IgD-negative memory B cell (primary cell): ENCODE data around the gene DLL1. TPM values are rescaled to one million over a fixed set of nuclear protein-coding genes. Genes with fewer than 3 reads are reported as not detected.

ENCODE experiments used
- H3K27ac Mint-ChIP-seq, 3 donors: one replicate each; pipeline ENCODE4 v1.8.0; 2020 to 2022; ENCODE audit warnings: mild to moderate bottlenecking in 3 of 3, mixed read lengths in 3 of 3, moderate library complexity in 1 of 3
- H3K27me3 Mint-ChIP-seq: one replicate; pipeline ENCODE4 v1.8.0; 2021; ENCODE audit warnings: mixed read lengths
- H3K36me3 Mint-ChIP-seq: one replicate; pipeline ENCODE4 v1.8.0; 2020; ENCODE audit warnings: mild to moderate bottlenecking, mixed read lengths
- H3K4me1 Mint-ChIP-seq, 3 donors: one replicate each; pipeline ENCODE4 v1.8.0; 2020 to 2022; ENCODE audit warnings: mixed read lengths in 3 of 3, mild to moderate bottlenecking in 1 of 3
- H3K4me3 Mint-ChIP-seq, 4 donors: one replicate each; pipeline ENCODE4 v1.8.0; 2020 to 2022; ENCODE audit warnings: mild to moderate bottlenecking in 4 of 4, mixed read lengths in 4 of 4, moderate library complexity in 3 of 4
- H3K9me3 Mint-ChIP-seq, 3 donors: one replicate each; pipeline ENCODE4 v1.8.0; 2020 to 2021; ENCODE audit warnings: mixed read lengths in 3 of 3, mild to moderate bottlenecking in 1 of 3
- polyA plus RNA-seq: library from polyadenylated mRNA; unstranded; fragments of 300-500 nt; fragmentation: Illumina TruSeq; gene quantifications from one replicate; pipeline ENCODE4 v1.2.3, GENCODE V29; 2021

Gene DLL1
- polyA plus RNA-seq, 1 donor from 2014 or later: 0.10 TPM

- Mint-ChIP-seq H3K27ac (peak overlapping the region in 2 of 3 donors; percentile 64 to 82), H3K27me3 (peaks cover 15% of the 10 kb centered on the region), H3K36me3 (peaks cover 4% of the 10 kb centered on the region), H3K4me1 (peaks cover 24 to 33% (median 28%) of the 10 kb centered on the region in 3 donors), H3K4me3 (peak overlapping the region; percentile 82 to 98 (median 92)), H3K9me3 (peaks cover 0 to 6% (median 6%) of the 10 kb centered on the region in 3 donors)
Measured at GRCh38 chr6:170305805-170306323, 15.0 kb upstream of the DLL1 start.

GRCh38 chr6:170301184-170301583, 10.3 kb upstream of the DLL1 start:
- Mint-ChIP-seq H3K36me3 (peaks cover 6% of the 10 kb centered on the region), H3K4me1 (peaks cover 0 to 7% (median 5%) of the 10 kb centered on the region in 3 donors), H3K27ac (no peak overlapping the region), H3K27me3 (peaks cover 49% of the 10 kb centered on the region), H3K4me3 (no peak overlapping the region), H3K9me3 (peaks cover 0 to 6% (median 6%) of the 10 kb centered on the region in 3 donors)

GRCh38 chr6:170298688-170299087, 7.8 kb upstream of the DLL1 start:
- H3K4me3 Mint-ChIP-seq: peak overlapping the region in 1 of 4 donors; percentile 46

GRCh38 chr6:170297576-170298330, 6.9 kb upstream of the DLL1 start:
- H3K36me3 Mint-ChIP-seq: peaks cover 6% of the 10 kb centered on the region
- peaks cover 3 to 28% (median 11%) of the 10 kb centered on the region in 3 donors for H3K4me1 Mint-ChIP-seq
- peaks cover 65% of the 10 kb centered on the region for H3K27me3 Mint-ChIP-seq
- H3K9me3 Mint-ChIP-seq: peaks cover 2 to 6% (median 6%) of the 10 kb centered on the region in 3 donors
- peak overlapping the region in 2 of 4 donors; percentile 43 to 55 for H3K4me3 Mint-ChIP-seq
- H3K27ac Mint-ChIP-seq: peak overlapping the region in 2 of 3 donors; percentile 26 to 57

More at GRCh38 chr6:170298688-170299087, 7.8 kb upstream of the DLL1 start:
- H3K27me3 Mint-ChIP-seq: peaks cover 62% of the 10 kb centered on the region
- peaks cover 6% of the 10 kb centered on the region for H3K36me3 Mint-ChIP-seq
- H3K4me1 Mint-ChIP-seq: peaks cover 0 to 20% (median 6%) of the 10 kb centered on the region in 3 donors
- peak overlapping the region in 1 of 3 donors; percentile 6 for H3K27ac Mint-ChIP-seq
- H3K9me3 Mint-ChIP-seq: peaks cover 2 to 6% (median 6%) of the 10 kb centered on the region in 3 donors

- peaks cover 8 to 36% (median 19%) of the 10 kb centered on the region in 3 donors for H3K4me1 Mint-ChIP-seq
- peaks cover 6% of the 10 kb centered on the region for H3K36me3 Mint-ChIP-seq
- H3K27ac Mint-ChIP-seq: peak overlapping the region in 2 of 3 donors; percentile 26 to 57
- H3K4me3 Mint-ChIP-seq: peak overlapping the region; percentile 52 to 78 (median 56)
- H3K9me3 Mint-ChIP-seq: peaks cover 2 to 6% (median 5%) of the 10 kb centered on the region in 3 donors
- H3K27me3 Mint-ChIP-seq: peaks cover 69% of the 10 kb centered on the region
Measured at GRCh38 chr6:170296746-170297575, 6.1 kb upstream of the DLL1 start.

- peaks cover 0 to 2% (median under 1%) of the 10 kb centered on the region in 3 donors for H3K9me3 Mint-ChIP-seq
- H3K27me3 Mint-ChIP-seq: peaks cover 67% of the 10 kb centered on the region
- H3K4me1 Mint-ChIP-seq: peaks cover 11 to 40% (median 21%) of the 10 kb centered on the region in 3 donors
- H3K4me3 Mint-ChIP-seq: no peak overlapping the region
- peaks cover 2% of the 10 kb centered on the region for H3K36me3 Mint-ChIP-seq
- H3K27ac Mint-ChIP-seq: no peak overlapping the region
Measured at GRCh38 chr6:170296423-170296745, 5.5 kb upstream of the DLL1 start.

- peaks cover 65% of the 10 kb centered on the region for H3K27me3 Mint-ChIP-seq
- peaks cover 11 to 40% (median 21%) of the 10 kb centered on the region in 3 donors for H3K4me1 Mint-ChIP-seq
- H3K9me3 Mint-ChIP-seq: peaks cover 0 to 2% (median 0%) of the 10 kb centered on the region in 3 donors
- H3K36me3 Mint-ChIP-seq: peaks cover 2% of the 10 kb centered on the region
- H3K4me3 Mint-ChIP-seq: peak overlapping the region; percentile 72 to 90 (median 83)
- peak overlapping the region in 1 of 3 donors; percentile 16 for H3K27ac Mint-ChIP-seq
Measured at GRCh38 chr6:170295510-170296422, 4.9 kb upstream of the DLL1 start.

- Mint-ChIP-seq H3K27me3 (peaks cover 60% of the 10 kb centered on the region), H3K4me3 (peak overlapping the region; percentile 72 to 94 (median 78)), H3K4me1 (peaks cover 11 to 40% (median 21%) of the 10 kb centered on the region in 3 donors), H3K36me3 (no peaks in the 10 kb centered on the region), H3K9me3 (peaks cover 0 to 2% (median 0%) of the 10 kb centered on the region in 3 donors), H3K27ac (peak overlapping the region; percentile 27 to 81 (median 80))
Measured at GRCh38 chr6:170294813-170295509, 4.1 kb upstream of the DLL1 start.

- Mint-ChIP-seq H3K27me3 (peaks cover 55% of the 10 kb centered on the region), H3K27ac (peak overlapping the region; percentile 24 to 65 (median 27)), H3K9me3 (peaks cover 0 to 2% (median 0%) of the 10 kb centered on the region in 3 donors)
Measured at GRCh38 chr6:170294298-170294730, 3.4 kb upstream of the DLL1 start.

GRCh38 chr6:170293341-170294231, 2.7 kb upstream of the DLL1 start:
- peaks cover 52% of the 10 kb centered on the region for H3K27me3 Mint-ChIP-seq

More at GRCh38 chr6:170294298-170294730, 3.4 kb upstream of the DLL1 start:
- no peaks in the 10 kb centered on the region for H3K36me3 Mint-ChIP-seq
- H3K4me1 Mint-ChIP-seq: peaks cover 11 to 40% (median 21%) of the 10 kb centered on the region in 3 donors
- peak overlapping the region in 3 of 4 donors; percentile 61 to 81 (median 72) for H3K4me3 Mint-ChIP-seq

GRCh38 chr6:170292407-170293158, 1.7 kb upstream of the DLL1 start:
- H3K27ac Mint-ChIP-seq: peak overlapping the region in 2 of 3 donors; percentile 27 to 83
- H3K4me1 Mint-ChIP-seq: peaks cover 16 to 42% (median 29%) of the 10 kb centered on the region in 3 donors
- no peaks in the 10 kb centered on the region for H3K36me3 Mint-ChIP-seq
- H3K9me3 Mint-ChIP-seq: peaks cover 0 to 2% (median 0%) of the 10 kb centered on the region in 3 donors
- peak overlapping the region; percentile 81 to 97 (median 93) for H3K4me3 Mint-ChIP-seq
- H3K27me3 Mint-ChIP-seq: peaks cover 51% of the 10 kb centered on the region

More at GRCh38 chr6:170293341-170294231, 2.7 kb upstream of the DLL1 start:
- Mint-ChIP-seq H3K4me1 (peaks cover 11 to 39% (median 26%) of the 10 kb centered on the region in 3 donors), H3K36me3 (no peaks in the 10 kb centered on the region), H3K4me3 (peak overlapping the region in 2 of 4 donors; percentile 61 to 81), H3K9me3 (peaks cover 0 to 2% (median 0%) of the 10 kb centered on the region in 3 donors), H3K27ac (peak overlapping the region in 2 of 3 donors; percentile 27 to 65)

- Mint-ChIP-seq H3K4me1 (peaks cover 16 to 42% (median 29%) of the 10 kb centered on the region in 3 donors), H3K4me3 (peak overlapping the region; percentile 81 to 97 (median 93)), H3K27ac (peak overlapping the region; percentile 27 to 83 (median 73)), H3K9me3 (peaks cover 0 to 2% (median 0%) of the 10 kb centered on the region in 3 donors), H3K27me3 (peaks cover 47% of the 10 kb centered on the region), H3K36me3 (no peaks in the 10 kb centered on the region)
Measured at GRCh38 chr6:170292111-170292406, 1.2 kb upstream of the DLL1 start.
